Mesenchymal stem cell (in vitro differentiated cells and primary cell): ENCODE data around the gene KRT73.

Source experiments
- DNase-seq: peaks from one replicate; pipeline ENCODE4 v3.0.0-alpha.2; 2013
- H2AFZ ChIP-seq: one replicate; pipeline ENCODE4 v1.6.1; 2013; ENCODE audit warnings: low read depth, mild to moderate bottlenecking, control low read depth, inconsistent platforms, low read length, moderate library complexity
- H2AK5ac ChIP-seq: 2 replicates; pipeline ENCODE4 v1.6.1; 2013; ENCODE audit warnings: low read length, moderate library complexity, mild to moderate bottlenecking, inconsistent platforms; ENCODE audit not compliant: severe bottlenecking
- H2BK120ac ChIP-seq: one replicate; pipeline ENCODE4 v1.6.1; 2013; ENCODE audit warnings: low read depth, mild to moderate bottlenecking, inconsistent platforms, low read length, moderate library complexity
- H2BK12ac ChIP-seq, 2 experiments: one replicate each; pipeline ENCODE4 v1.6.1; 2013; ENCODE audit warnings: inconsistent platforms in 2 of 2, low read length in 2 of 2, mild to moderate bottlenecking in 2 of 2, moderate library complexity in 2 of 2, control low read depth in 1 of 2
- H2BK15ac ChIP-seq: one replicate; pipeline ENCODE4 v1.6.1; 2013; ENCODE audit warnings: mild to moderate bottlenecking, low read depth, inconsistent platforms; ENCODE audit not compliant: poor library complexity, severe bottlenecking
- H2BK5ac ChIP-seq: 2 replicates; pipeline ENCODE4 v1.6.1; 2013; ENCODE audit warnings: low read depth, mild to moderate bottlenecking, low read length, control low read depth, inconsistent platforms; ENCODE audit not compliant: poor library complexity, severe bottlenecking
- H3K14ac ChIP-seq, 2 experiments: one replicate each; pipeline ENCODE4 v1.6.1; 2013; ENCODE audit warnings: inconsistent platforms in 2 of 2, low read length in 2 of 2, control low read depth in 1 of 2, mild to moderate bottlenecking in 1 of 2, moderate library complexity in 1 of 2
- H3K18ac ChIP-seq, 2 experiments: one replicate each; pipeline ENCODE4 v1.6.1; 2013; ENCODE audit warnings: inconsistent platforms in 2 of 2, low read length in 2 of 2, control low read depth in 1 of 2, low read depth in 1 of 2, mild to moderate bottlenecking in 1 of 2
- H3K23ac ChIP-seq, 2 experiments: one replicate each; pipeline ENCODE4 v1.6.1; 2013; ENCODE audit warnings: inconsistent platforms in 2 of 2, low read length in 2 of 2, mild to moderate bottlenecking in 2 of 2, moderate library complexity in 2 of 2, control low read depth in 1 of 2
- H3K27ac ChIP-seq: 2 replicates; pipeline ENCODE4 v1.5.1; 2013; ENCODE audit warnings: mild to moderate bottlenecking, moderate library complexity, low read length, control low read depth, inconsistent platforms; ENCODE audit not compliant: poor library complexity, severe bottlenecking
- H3K27me3 ChIP-seq, 2 experiments: 2 replicates each; pipeline versions ENCODE4 v1.6.1 to v1.7.0; 2013; ENCODE audit warnings: low read length in 2 of 2, mild to moderate bottlenecking in 2 of 2, moderate library complexity in 2 of 2, control low read depth in 1 of 2, inconsistent platforms in 1 of 2; ENCODE audit not compliant: control insufficient read depth in 1 of 2, insufficient read depth in 1 of 2
- H3K36me3 ChIP-seq, 2 experiments: 2 replicates each; pipeline versions ENCODE4 v1.6.1 to v1.7.0; 2013; ENCODE audit warnings: low read length in 2 of 2, control low read depth in 1 of 2, inconsistent platforms in 1 of 2, low read depth in 1 of 2, mild to moderate bottlenecking in 1 of 2; ENCODE audit not compliant: insufficient read depth in 2 of 2, control insufficient read depth in 1 of 2
- H3K4ac ChIP-seq, 2 experiments: one replicate each; pipeline ENCODE4 v1.6.1; 2013; ENCODE audit warnings: inconsistent platforms in 2 of 2, low read length in 2 of 2, mild to moderate bottlenecking in 2 of 2, moderate library complexity in 2 of 2, control low read depth in 1 of 2, low read depth in 1 of 2
- H3K4me1 ChIP-seq: 2 replicates; pipeline ENCODE4 v1.6.1; 2013; ENCODE audit warnings: low read depth, low read length, control low read depth; ENCODE audit not compliant: control insufficient read depth, insufficient read depth
- H3K4me2 ChIP-seq: 2 replicates; pipeline ENCODE4 v1.6.1; 2013; ENCODE audit warnings: low read length, mild to moderate bottlenecking, inconsistent platforms; ENCODE audit not compliant: poor library complexity, severe bottlenecking
- H3K4me3 ChIP-seq, 2 experiments: 2 replicates each; pipeline versions ENCODE4 v1.5.1 to v1.7.0; 2013; ENCODE audit warnings: low read length in 2 of 2, mild to moderate bottlenecking in 2 of 2, control low read depth in 1 of 2, low read depth in 1 of 2; ENCODE audit not compliant: insufficient read depth in 1 of 2
- H3K79me1 ChIP-seq: replicated peaks from 2 replicates; pipeline ENCODE4 v1.6.1; 2013; ENCODE audit warnings: mild to moderate bottlenecking, control low read depth, low read length, inconsistent platforms; ENCODE audit not compliant: poor library complexity, severe bottlenecking
- H3K9ac ChIP-seq: 2 replicates; pipeline ENCODE4 v1.7.0; 2013; ENCODE audit warnings: mild to moderate bottlenecking, low read length, moderate library complexity
- H3K9me3 ChIP-seq: 2 replicates; pipeline ENCODE4 v1.7.0; 2013; ENCODE audit warnings: mild to moderate bottlenecking, low read length; ENCODE audit not compliant: control insufficient read depth
- H4K8ac ChIP-seq: one replicate; pipeline ENCODE4 v1.6.1; 2013; ENCODE audit warnings: inconsistent platforms, mild to moderate bottlenecking, low read length, moderate library complexity
- H4K91ac ChIP-seq: one replicate; pipeline ENCODE4 v1.6.1; 2013; ENCODE audit warnings: mild to moderate bottlenecking, low read length, inconsistent platforms
- WGBS: methylation state at CpG from one replicate; pipeline ENCODE4 v1.1.7; 2013; ENCODE audit warnings: mixed read lengths; 5-methylcytosine and 5-hydroxymethylcytosine counted together

KRT73 gene

GRCh38 chr12:52575948-52576347, 42.4 kb downstream of the KRT73 start:
- Histone ChIP-seq H3K4me1 (no peaks in the 10 kb centered on the region), H3K27ac (no peak overlapping the region), H4K8ac (no peak overlapping the region), H2AK5ac (no peak overlapping the region), H2BK5ac (no peak overlapping the region), H3K4me2 (no peak overlapping the region), H3K79me1 (no peaks in the 10 kb centered on the region), H4K91ac (peak overlapping the region; percentile 22), H3K4ac (no peak overlapping the region), H3K36me3 (no peaks in the 10 kb centered on the region), H2BK15ac (no peak overlapping the region), H2BK120ac (no peak overlapping the region), H2BK12ac (no peak overlapping the region), H3K14ac (no peak overlapping the region), H3K27me3 (peaks cover 57 to 87% of the 10 kb centered on the region in 2 experiments), H2AFZ (no peak overlapping the region), H3K9me3 (no peaks in the 10 kb centered on the region), H3K23ac (no peak overlapping the region), H3K4me3 (no peak overlapping the region), H3K9ac (no peak overlapping the region), H3K18ac (no peak overlapping the region)
- WGBS = 100% methylated on average over 3 of the region's 3 CpGs
- DNase-seq = no peak

- no peak for DNase-seq
- H4K91ac ChIP-seq = no peak overlapping the region
- no peak overlapping the region for H2BK5ac ChIP-seq
- H3K27me3 ChIP-seq = peaks cover 60 to 88% of the 10 kb centered on the region in 2 experiments
- no peak overlapping the region for H3K9ac ChIP-seq
- no peak overlapping the region for H2BK12ac ChIP-seq
- no peak overlapping the region for H4K8ac ChIP-seq
- WGBS = 76% methylated on average over 9 of the region's 9 CpGs
- no peaks in the 10 kb centered on the region for H3K9me3 ChIP-seq
- H3K36me3 ChIP-seq = no peaks in the 10 kb centered on the region
- H3K4ac ChIP-seq = no peak overlapping the region
- no peak overlapping the region for H2AFZ ChIP-seq
- no peaks in the 10 kb centered on the region for H3K79me1 ChIP-seq
- no peak overlapping the region for H3K23ac ChIP-seq
- no peak overlapping the region for H3K4me2 ChIP-seq
- no peak overlapping the region for H3K27ac ChIP-seq
- H3K4me1 ChIP-seq = no peaks in the 10 kb centered on the region
- no peak overlapping the region for H2AK5ac ChIP-seq
- no peak overlapping the region for H2BK15ac ChIP-seq
- H2BK120ac ChIP-seq = no peak overlapping the region
- no peak overlapping the region for H3K4me3 ChIP-seq
- no peak overlapping the region for H3K14ac ChIP-seq
- no peak overlapping the region for H3K18ac ChIP-seq
Observed at GRCh38 chr12:52575256-52575655, 43.1 kb downstream of the KRT73 start.

GRCh38 chr12:52573743-52574142, 44.6 kb downstream of the KRT73 start, which contains the start of gene KRT74:
KRT74 (minus strand) TSS chr12:52573843; CDS start chr12:52573777, 66 bp downstream.
- Histone ChIP-seq H3K27me3 (peaks cover 56 to 86% of the 10 kb centered on the region in 2 experiments), H3K27ac (no peak within 1 kb of the TSS), H3K9ac (no peak within 1 kb of the TSS), H3K4me2 (no peak within 1 kb of the TSS), H2AFZ (no peak within 1 kb of the TSS), H2BK15ac (no peak within 1 kb of the TSS), H4K8ac (no peak within 1 kb of the TSS), H3K79me1 (no peaks in the 10 kb centered on the region), H4K91ac (no peak within 1 kb of the TSS), H3K23ac (no peak within 1 kb of the TSS), H3K18ac (no peak within 1 kb of the TSS), H2AK5ac (no peak within 1 kb of the TSS), H3K4me1 (no peaks in the 10 kb centered on the region), H2BK120ac (no peak within 1 kb of the TSS), H3K36me3 (no peaks in the 10 kb centered on the region), H3K4me3 (no peak within 1 kb of the TSS), H2BK12ac (no peak within 1 kb of the TSS), H3K9me3 (no peaks in the 10 kb centered on the region), H2BK5ac (no peak within 1 kb of the TSS), H3K14ac (no peak within 1 kb of the TSS), H3K4ac (no peak within 1 kb of the TSS)
- 84% methylated on average over 3 of the region's 3 CpGs for WGBS
- no peak for DNase-seq

- WGBS = 83% methylated on average over 15 of the region's 15 CpGs
- no peak overlapping the region for H3K23ac ChIP-seq
- H3K27me3 ChIP-seq = peaks cover 56 to 86% of the 10 kb centered on the region in 2 experiments
- H2BK15ac ChIP-seq = no peak overlapping the region
- H3K4me1 ChIP-seq = no peaks in the 10 kb centered on the region
- H3K4me3 ChIP-seq = no peak overlapping the region
- no peak overlapping the region for H3K14ac ChIP-seq
- no peak overlapping the region for H3K18ac ChIP-seq
- no peak overlapping the region for H3K4ac ChIP-seq
- no peaks in the 10 kb centered on the region for H3K36me3 ChIP-seq
- H4K91ac ChIP-seq = no peak overlapping the region
- no peak overlapping the region for H2BK120ac ChIP-seq
- H2AK5ac ChIP-seq = no peak overlapping the region
- no peaks in the 10 kb centered on the region for H3K79me1 ChIP-seq
- no peak for DNase-seq
- H3K27ac ChIP-seq = no peak overlapping the region
- H3K9ac ChIP-seq = no peak overlapping the region
- no peak overlapping the region for H2BK5ac ChIP-seq
- no peak overlapping the region for H4K8ac ChIP-seq
- no peak overlapping the region for H2AFZ ChIP-seq
- H2BK12ac ChIP-seq = no peak overlapping the region
- no peaks in the 10 kb centered on the region for H3K9me3 ChIP-seq
- H3K4me2 ChIP-seq = no peak overlapping the region
Observed at GRCh38 chr12:52573306-52573705, 45.1 kb downstream of the KRT73 start.
